HG03196 (cell line): Measurements from ENCODE around the gene LOC128125822.
"Not testable (repeated sequence)": the region's sequence is repeated elsewhere in the genome, so short reads cannot be mapped to it uniquely, and the experiment has no call there.

Experiments
- ATAC-seq: cut with Tn5 transposase; IDR thresholded peaks from one replicate; pipeline ENCODE4 v1.9.1; 2021; ENCODE audit not compliant: unreplicated experiment

LOC128125822 gene

GRCh38 chr6:63572044-63572746, at the start of gene LOC128125822, which contains the start of gene PTP4A1:
LOC128125822 (plus strand) TSS chr6:63572480.
PTP4A1 (plus strand) TSS chr6:63572480; CDS start chr6:63576881, 4,401 bp downstream.
- peak; percentile 94 for ATAC-seq

GRCh38 chr6:63522911-63523287, 49.4 kb upstream of the LOC128125822 start:
- ATAC-seq: not testable (repeated sequence)

- ATAC-seq: no peak
These were observed 48.6 kb upstream of the LOC128125822 start for GRCh38 chr6:63523630-63524029.

- ATAC-seq: no peak
These were observed 46.9 kb upstream of the LOC128125822 start for GRCh38 chr6:63525186-63525878.

GRCh38 chr6:63526931-63527330, 45.3 kb upstream of the LOC128125822 start:
- ATAC-seq: no peak

GRCh38 chr6:63527658-63528514, 44.4 kb upstream of the LOC128125822 start:
- no peak for ATAC-seq

- ATAC-seq: no peak
These were observed 42.8 kb upstream of the LOC128125822 start for GRCh38 chr6:63529498-63529897.

GRCh38 chr6:63530182-63530581, 42.1 kb upstream of the LOC128125822 start:
- no peak for ATAC-seq

GRCh38 chr6:63530991-63531390, 41.3 kb upstream of the LOC128125822 start:
- no peak for ATAC-seq

- no peak for ATAC-seq
These were observed 39.3 kb upstream of the LOC128125822 start for GRCh38 chr6:63533026-63533425.

GRCh38 chr6:63533952-63534351, 38.3 kb upstream of the LOC128125822 start:
- ATAC-seq: no peak

- peak; percentile 54 for ATAC-seq
These were observed 34.9 kb upstream of the LOC128125822 start for GRCh38 chr6:63537201-63537958.

GRCh38 chr6:63537959-63538300, 34.4 kb upstream of the LOC128125822 start:
- peak; percentile 65 for ATAC-seq

- ATAC-seq: no peak
These were observed 33.7 kb upstream of the LOC128125822 start for GRCh38 chr6:63538550-63538949.

- no peak for ATAC-seq
These were observed 29.3 kb upstream of the LOC128125822 start for GRCh38 chr6:63543001-63543400.

GRCh38 chr6:63543982-63544381, 28.3 kb upstream of the LOC128125822 start:
- no peak for ATAC-seq

- ATAC-seq: no peak
These were observed 26.0 kb upstream of the LOC128125822 start for GRCh38 chr6:63546236-63546635.

GRCh38 chr6:63546697-63547096, 25.6 kb upstream of the LOC128125822 start:
- no peak for ATAC-seq

GRCh38 chr6:63549076-63549475, 23.2 kb upstream of the LOC128125822 start:
- no peak for ATAC-seq

- ATAC-seq: peak; percentile 99
These were observed 19.1 kb upstream of the LOC128125822 start for GRCh38 chr6:63553208-63553607.

GRCh38 chr6:63553900-63554299, 18.4 kb upstream of the LOC128125822 start:
- no peak for ATAC-seq
